Measurements from ENCODE around the gene PITPNM1. TPM values are rescaled to one million over a fixed set of nuclear protein-coding genes. Genes with fewer than 3 reads are reported as not detected.
A peak's percentile ranks its signal among the peaks of the same experiment; 100 is the strongest.
"Not testable (repeated sequence)": the region's sequence is repeated elsewhere in the genome, so short reads cannot be mapped to it uniquely, and the experiment has no call there.

The PITPNM1 gene
- total RNA-seq, 1 donor from 2014 or later: 17.4 TPM

GRCh38 chr11:67516806-67517205 is 11.6 kb upstream of the PITPNM1 start:
- Histone ChIP-seq H3K36me3 (ENCODE audit: control insufficient read depth, insufficient read depth, low read length) (no peaks in the 10 kb centered on the region), H3K4me3 (ENCODE audit: low read depth, low read length) (no peak overlapping the region), H3K27me3 (ENCODE audit: control insufficient read depth, insufficient read depth, low read length) (no peaks in the 10 kb centered on the region)
- TF ChIP-seq, protein P1, sequence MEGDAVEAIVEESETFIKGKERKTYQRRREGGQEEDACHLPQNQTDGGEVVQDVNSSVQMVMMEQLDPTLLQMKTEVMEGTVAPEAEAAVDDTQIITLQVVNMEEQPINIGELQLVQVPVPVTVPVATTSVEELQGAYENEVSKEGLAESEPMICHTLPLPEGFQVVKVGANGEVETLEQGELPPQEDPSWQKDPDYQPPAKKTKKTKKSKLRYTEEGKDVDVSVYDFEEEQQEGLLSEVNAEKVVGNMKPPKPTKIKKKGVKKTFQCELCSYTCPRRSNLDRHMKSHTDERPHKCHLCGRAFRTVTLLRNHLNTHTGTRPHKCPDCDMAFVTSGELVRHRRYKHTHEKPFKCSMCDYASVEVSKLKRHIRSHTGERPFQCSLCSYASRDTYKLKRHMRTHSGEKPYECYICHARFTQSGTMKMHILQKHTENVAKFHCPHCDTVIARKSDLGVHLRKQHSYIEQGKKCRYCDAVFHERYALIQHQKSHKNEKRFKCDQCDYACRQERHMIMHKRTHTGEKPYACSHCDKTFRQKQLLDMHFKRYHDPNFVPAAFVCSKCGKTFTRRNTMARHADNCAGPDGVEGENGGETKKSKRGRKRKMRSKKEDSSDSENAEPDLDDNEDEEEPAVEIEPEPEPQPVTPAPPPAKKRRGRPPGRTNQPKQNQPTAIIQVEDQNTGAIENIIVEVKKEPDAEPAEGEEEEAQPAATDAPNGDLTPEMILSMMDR (IDR thresholded peaks at IDR 0.05; ENCODE audit: insufficient read depth, low read length, severe bottlenecking): no peak
- no peak for FAIRE-seq
- DNase-seq (ENCODE audit: low read depth): no peak

DNA sequence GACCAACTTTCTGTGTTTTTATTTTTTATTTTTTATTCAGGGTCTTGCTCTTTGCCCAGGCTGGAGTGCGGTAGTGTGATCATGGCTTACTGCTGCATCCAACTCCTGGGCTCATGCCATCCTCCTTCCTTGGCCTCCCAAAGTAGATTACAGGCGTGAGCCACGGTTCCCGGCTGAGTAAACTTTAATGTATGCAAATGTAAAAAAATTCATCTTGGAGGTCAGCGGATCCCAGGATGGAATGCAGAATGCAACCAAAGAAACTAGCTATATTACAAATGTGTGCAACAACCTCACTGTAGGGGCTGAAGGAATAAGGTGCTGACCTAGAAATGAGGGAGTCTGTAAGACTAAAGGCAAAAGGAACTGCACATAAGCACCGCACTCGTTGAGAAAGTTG is 9.0 kb upstream of the PITPNM1 start:
- H3K4me3 ChIP-seq (ENCODE audit: low read depth, low read length): no peak overlapping the region
- no peaks in the 10 kb centered on the region for H3K27me3 ChIP-seq (ENCODE audit: control insufficient read depth, insufficient read depth, low read length)
- no peaks in the 10 kb centered on the region for H3K36me3 ChIP-seq (ENCODE audit: control insufficient read depth, insufficient read depth, low read length)
- DNase-seq (ENCODE audit: low read depth): no peak
- no peak for FAIRE-seq
- TF ChIP-seq, protein P1 (IDR thresholded peaks at IDR 0.05; ENCODE audit: insufficient read depth, low read length, severe bottlenecking): no peak

- H3K27me3 ChIP-seq (ENCODE audit: control insufficient read depth, insufficient read depth, low read length); H3K36me3 ChIP-seq (ENCODE audit: control insufficient read depth, insufficient read depth, low read length); FAIRE-seq; DNase-seq (ENCODE audit: low read depth); H3K4me3 ChIP-seq (ENCODE audit: low read depth, low read length): not testable (repeated sequence)
These were observed 6.4 kb upstream of the PITPNM1 start for GRCh38 chr11:67511558-67511957.

DNA sequence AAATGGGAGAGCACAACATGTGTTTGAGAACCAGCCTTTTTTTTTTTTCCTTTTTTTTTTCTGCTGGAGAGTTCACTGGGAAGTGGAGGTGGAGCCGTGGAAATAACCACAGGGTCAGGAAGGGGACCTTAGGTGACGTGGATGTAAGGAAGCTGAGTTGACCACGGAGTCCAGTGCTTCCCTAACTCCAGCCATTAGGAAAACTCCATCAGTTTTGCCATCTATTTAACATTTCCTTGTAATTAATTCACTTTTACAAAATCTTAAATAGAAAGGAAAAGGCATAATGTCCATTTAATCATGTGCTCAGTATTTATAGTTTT is 4.8 kb upstream of the PITPNM1 start:
- Histone ChIP-seq H3K36me3 (ENCODE audit: control insufficient read depth, insufficient read depth, low read length) (peaks cover 7% of the 10 kb centered on the region), H3K4me3 (ENCODE audit: low read depth, low read length) (no peak overlapping the region), H3K27me3 (ENCODE audit: control insufficient read depth, insufficient read depth, low read length) (no peaks in the 10 kb centered on the region)
- FAIRE-seq: no peak
- TF ChIP-seq, protein P1 (IDR thresholded peaks at IDR 0.05; ENCODE audit: insufficient read depth, low read length, severe bottlenecking): no peak
- DNase-seq (ENCODE audit: low read depth): no peak

GRCh38 chr11:67508486-67509121 is 3.4 kb upstream of the PITPNM1 start:
- FAIRE-seq: no peak
- H3K27me3 ChIP-seq (ENCODE audit: control insufficient read depth, insufficient read depth, low read length): no peaks in the 10 kb centered on the region

DNA sequence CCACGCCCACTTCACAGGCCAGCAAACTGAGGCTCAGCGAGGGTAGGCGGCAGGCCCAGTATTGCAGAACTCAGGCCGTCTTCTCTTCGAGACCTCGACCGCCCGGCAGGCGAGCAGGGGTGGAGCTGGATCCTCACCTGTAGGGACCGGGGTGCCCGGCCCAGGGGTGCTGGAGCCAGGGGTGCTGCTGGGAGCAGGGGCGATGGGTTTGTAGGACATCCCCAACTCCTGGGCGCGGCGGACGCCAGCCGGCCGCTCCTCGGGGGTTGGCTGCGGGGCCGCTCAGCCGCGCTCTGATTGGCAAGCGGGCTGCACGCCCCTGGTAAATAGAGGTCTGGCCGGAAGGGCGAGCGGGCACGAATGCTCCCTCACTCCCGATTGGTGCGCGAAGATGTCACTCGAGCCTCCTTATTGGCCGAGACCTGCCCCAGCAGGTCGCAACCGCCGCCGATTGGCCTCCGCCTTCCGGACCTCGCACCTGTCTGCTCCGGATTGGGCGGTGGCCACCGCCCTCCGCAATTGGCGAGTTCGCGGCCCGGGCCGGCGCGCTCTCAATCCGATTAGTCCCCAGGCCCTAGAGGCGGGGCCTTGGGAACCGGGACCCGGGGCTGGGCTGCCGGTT is 2.8 kb upstream of the PITPNM1 start, which contains the start of gene CDK2AP2:
Gene CDK2AP2, minus strand, starts transcription at position 299 of the 622 bp plus-strand sequence. Its CDS starts 80 bp downstream, at position 219.
- H3K36me3 ChIP-seq (ENCODE audit: control insufficient read depth, insufficient read depth, low read length): peaks cover 7% of the 10 kb centered on the region
- H3K27me3 ChIP-seq (ENCODE audit: control insufficient read depth, insufficient read depth, low read length): no peaks in the 10 kb centered on the region
- DNase-seq (ENCODE audit: low read depth): peak; percentile 97
- TF ChIP-seq, protein P1 (IDR thresholded peaks at IDR 0.05; ENCODE audit: insufficient read depth, low read length, severe bottlenecking): no peak
- H3K4me3 ChIP-seq (ENCODE audit: low read depth, low read length): peak within 1 kb of the TSS; percentile 83
- no peak for FAIRE-seq

More at GRCh38 chr11:67508486-67509121, 3.4 kb upstream of the PITPNM1 start:
- peak overlapping the region; percentile 83 for H3K4me3 ChIP-seq (ENCODE audit: low read depth, low read length)
- DNase-seq (ENCODE audit: low read depth): peak; percentile 79
- peaks cover 7% of the 10 kb centered on the region for H3K36me3 ChIP-seq (ENCODE audit: control insufficient read depth, insufficient read depth, low read length)
- TF ChIP-seq, protein P1 (IDR thresholded peaks at IDR 0.05; ENCODE audit: insufficient read depth, low read length, severe bottlenecking): no peak

All from bronchial epithelial cell (primary cell).